TTC549 (cell line): ENCODE measurements around the gene ARHGAP22.

ENCODE experiments used
- FAIRE-seq: peaks from 2 replicates; lab custom pipeline; 2012; peaks lifted over from hg19 to GRCh38; lab: Jason Lieb, UNC

The ARHGAP22 gene

DNA sequence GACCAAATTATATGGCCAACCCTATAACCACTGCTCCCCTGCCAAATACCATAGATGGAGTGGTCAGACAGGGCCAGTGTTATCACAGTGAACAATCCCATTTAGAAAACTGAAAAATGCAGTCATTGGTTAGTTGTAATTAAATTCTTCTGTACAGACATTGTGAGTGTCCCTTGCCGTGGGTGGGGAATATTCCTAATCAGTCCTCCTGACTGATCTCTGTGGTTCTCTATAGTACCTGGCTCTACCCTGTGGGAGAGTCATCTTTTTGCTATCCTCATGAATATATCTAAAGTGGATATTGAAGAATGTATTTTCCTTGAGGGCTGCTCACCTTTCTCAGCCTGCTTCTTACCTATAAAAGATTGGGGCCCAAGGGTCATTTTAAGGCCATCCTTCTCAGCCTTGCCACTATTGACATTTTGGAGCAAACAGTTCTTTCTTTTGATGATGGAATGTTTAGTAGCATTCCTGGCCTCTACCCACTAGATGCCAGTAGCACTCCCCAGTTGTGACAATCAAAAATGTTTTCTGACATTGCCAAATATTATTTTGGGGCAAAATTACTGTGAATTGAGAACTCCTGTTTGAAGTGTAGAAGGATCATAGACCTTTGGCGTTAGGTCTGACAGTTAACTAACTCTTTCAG, 188.2 kb downstream of the ARHGAP22 start:
- no peak for FAIRE-seq

DNA sequence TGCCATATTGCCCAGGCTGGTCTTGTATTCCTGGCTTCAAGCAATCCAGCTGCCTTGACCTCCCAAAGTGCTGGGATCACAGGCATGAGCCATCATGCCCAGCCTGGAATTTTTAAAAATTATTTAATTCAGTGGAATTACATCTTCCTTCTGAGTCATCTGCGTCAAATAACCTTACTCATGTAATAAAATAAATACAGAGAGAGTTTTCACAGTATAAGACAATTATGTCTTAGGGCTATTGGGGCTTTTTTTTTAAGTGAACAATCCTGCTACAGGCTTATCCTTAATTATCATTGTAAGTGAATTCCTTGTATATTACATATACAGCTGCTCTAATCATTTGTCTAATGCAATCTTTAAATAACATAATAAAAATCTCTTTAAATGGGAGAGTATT, 190.1 kb downstream of the ARHGAP22 start:
- no peak for FAIRE-seq

- no peak for FAIRE-seq
Observed at GRCh38 chr10:48414160-48414559, 190.7 kb downstream of the ARHGAP22 start.

GRCh38 chr10:48412933-48413332, 191.9 kb downstream of the ARHGAP22 start:
- FAIRE-seq, result no peak

- no peak for FAIRE-seq
Observed at GRCh38 chr10:48412081-48412480, 192.8 kb downstream of the ARHGAP22 start.

GRCh38 chr10:48411510-48411909, 193.4 kb downstream of the ARHGAP22 start:
- FAIRE-seq, result no peak

GRCh38 chr10:48410503-48410902, 194.4 kb downstream of the ARHGAP22 start:
- no peak for FAIRE-seq

GRCh38 chr10:48406658-48407057, 198.2 kb downstream of the ARHGAP22 start:
- FAIRE-seq, result no peak

GRCh38 chr10:48406204-48406603, 198.7 kb downstream of the ARHGAP22 start:
- FAIRE-seq, result no peak

DNA sequence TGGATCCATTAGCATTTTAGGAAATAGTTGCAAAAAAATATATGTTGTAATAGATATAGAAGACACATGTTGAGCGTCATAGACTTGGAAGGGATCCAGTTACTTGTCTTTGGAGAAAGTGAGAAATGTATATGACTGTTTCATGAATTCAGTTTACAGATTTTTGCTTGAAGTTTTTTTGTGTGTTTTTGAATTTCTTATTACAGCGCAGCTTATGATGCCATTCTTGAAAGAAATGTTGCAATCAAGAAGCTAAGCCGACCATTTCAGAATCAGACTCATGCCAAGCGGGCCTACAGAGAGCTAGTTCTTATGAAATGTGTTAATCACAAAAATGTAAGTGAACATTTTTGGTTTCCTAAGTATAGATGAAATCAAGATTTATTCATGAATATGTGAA, 200.2 kb downstream of the ARHGAP22 start:
- FAIRE-seq, result no peak

- no peak for FAIRE-seq
Observed at GRCh38 chr10:48400850-48401220, 204.0 kb downstream of the ARHGAP22 start.

- FAIRE-seq, result no peak
Observed at GRCh38 chr10:48400129-48400849, 204.6 kb downstream of the ARHGAP22 start.

DNA sequence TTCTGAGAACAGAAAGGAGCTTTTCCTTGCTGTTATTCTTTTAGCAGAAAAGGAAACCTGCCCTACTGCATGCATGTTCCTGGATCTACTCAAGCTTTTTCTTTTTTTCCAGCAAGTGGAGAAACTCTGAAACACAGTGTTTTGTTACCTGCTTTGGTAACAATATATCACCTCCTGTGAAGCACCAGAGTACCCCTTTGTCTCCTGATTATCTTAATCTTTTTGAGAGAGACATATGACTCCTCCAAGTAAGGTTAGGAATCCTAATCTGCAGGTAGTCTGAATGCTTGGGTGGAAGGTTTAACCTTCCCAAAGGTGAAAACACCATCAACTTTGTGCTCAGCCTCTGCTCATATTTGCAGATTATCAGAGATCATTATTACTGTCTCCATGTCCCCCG, 205.3 kb downstream of the ARHGAP22 start:
- no peak for FAIRE-seq

GRCh38 chr10:48399056-48399541, 205.8 kb downstream of the ARHGAP22 start:
- no peak for FAIRE-seq

GRCh38 chr10:48398261-48398660, 206.6 kb downstream of the ARHGAP22 start:
- no peak for FAIRE-seq
